SK-N-SH treated with all-trans-retinoic acid at 6 μM for 48 hours (cell line): ENCODE results near the gene EEFSEC.

ENCODE experiments used
- ATAC-seq: fragments of 200-7000 bp; cut with Tn5 transposase; 3 replicates; pipeline ENCODE4 v1.9.1; 2020; ENCODE audit warnings: mild to moderate bottlenecking, moderate library complexity
- BACH2 ChIP-seq: fragments of 250-450 bp; sonication (Bioruptor Pico); IDR thresholded peaks from 2 replicates; pipeline ENCODE4 v1.9.0; 2021; ENCODE audit warnings: mild to moderate bottlenecking, borderline replicate concordance
- CREB5 ChIP-seq: fragments of 250-450 bp; sonication (Bioruptor Pico); IDR thresholded peaks from 2 replicates; pipeline ENCODE4 v1.5.1; 2020; ENCODE audit warnings: low read depth, mild to moderate bottlenecking, moderate library complexity
- CSDC2 ChIP-seq: fragments of 250-450 bp; sonication (Bioruptor Pico); IDR thresholded peaks from 2 replicates; pipeline ENCODE4 v1.5.0; 2020; ENCODE audit warnings: mild to moderate bottlenecking, moderate library complexity
- ESRRG ChIP-seq: fragments of 250-450 bp; sonication (Bioruptor Pico); IDR thresholded peaks from 2 replicates; pipeline ENCODE4 v1.6.1; 2021; ENCODE audit warnings: mild to moderate bottlenecking
- GLIS3 ChIP-seq: fragments of 250-450 bp; sonication (Bioruptor Pico); IDR thresholded peaks from 2 replicates; pipeline ENCODE4 v1.5.0; 2020; ENCODE audit warnings: mild to moderate bottlenecking, moderate library complexity
- ISL1 ChIP-seq: fragments of 250-450 bp; sonication (Bioruptor Pico); IDR thresholded peaks from 2 replicates; pipeline ENCODE4 v2.1.2; 2022; ENCODE audit warnings: mild to moderate bottlenecking, moderate library complexity
- OSR1 ChIP-seq: fragments of 250-450 bp; sonication (Bioruptor Pico); IDR thresholded peaks from 2 replicates; pipeline ENCODE4 v1.8.0; 2022; ENCODE audit warnings: moderate library complexity, mild to moderate bottlenecking, inconsistent platforms
- POU6F1 ChIP-seq: fragments of 250-450 bp; sonication (Bioruptor Pico); IDR thresholded peaks from 2 replicates; pipeline ENCODE4 v1.8.0; 2021; ENCODE audit warnings: low read depth, mild to moderate bottlenecking, moderate library complexity, borderline replicate concordance
- PPARA ChIP-seq: fragments of 250-450 bp; sonication (Bioruptor Pico); IDR thresholded peaks from 2 replicates; pipeline ENCODE4 v1.5.0; 2020; ENCODE audit warnings: mild to moderate bottlenecking, borderline replicate concordance
- RARB ChIP-seq: fragments of 250-450 bp; sonication (Bioruptor Pico); IDR thresholded peaks from 2 replicates; pipeline ENCODE4 v1.8.0; 2021; ENCODE audit warnings: mild to moderate bottlenecking, moderate library complexity
- SNAI2 ChIP-seq: fragments of 250-450 bp; sonication (Bioruptor Pico); IDR thresholded peaks from 2 replicates; pipeline ENCODE4 v1.5.0; 2020; ENCODE audit warnings: mild to moderate bottlenecking, moderate library complexity
- TCF4 ChIP-seq: fragments of 250-450 bp; sonication (Bioruptor Pico); IDR thresholded peaks from 2 replicates; pipeline ENCODE4 v1.8.0; 2021; ENCODE audit warnings: mild to moderate bottlenecking, moderate library complexity, borderline replicate concordance
- TOX ChIP-seq: fragments of 250-450 bp; sonication (Bioruptor Pico); IDR thresholded peaks from 2 replicates; pipeline ENCODE4 v1.8.0; 2021; ENCODE audit warnings: mild to moderate bottlenecking, moderate library complexity, borderline replicate concordance
- ZC3H10 ChIP-seq: fragments of 250-450 bp; sonication (Bioruptor Pico); IDR thresholded peaks from 2 replicates; pipeline ENCODE4 v1.5.1; 2021; ENCODE audit warnings: mild to moderate bottlenecking, moderate library complexity
- ZFP3 ChIP-seq: fragments of 250-450 bp; sonication (Bioruptor Pico); IDR thresholded peaks from 2 replicates; pipeline ENCODE4 v1.5.0; 2020; ENCODE audit warnings: mild to moderate bottlenecking, moderate library complexity
- ZFP30 ChIP-seq: fragments of 450-650 bp; formaldehyde crosslinking; IDR thresholded peaks from 2 replicates; pipeline ENCODE4 v1.5.0; 2022; ENCODE audit warnings: mild to moderate bottlenecking, moderate library complexity
- ZNF565 ChIP-seq: fragments of 450-650 bp; formaldehyde crosslinking; conservative IDR thresholded peaks from 2 replicates; pipeline ENCODE4 v1.5.0; 2020; ENCODE audit warnings: low read depth, mild to moderate bottlenecking, moderate library complexity
- ZNF70 ChIP-seq: fragments of 450-650 bp; formaldehyde crosslinking; IDR thresholded peaks from 2 replicates; pipeline ENCODE4 v1.5.0; 2020; ENCODE audit warnings: mild to moderate bottlenecking, moderate library complexity
- ZNF8 ChIP-seq: fragments of 450-650 bp; formaldehyde crosslinking; IDR thresholded peaks from 2 replicates; pipeline ENCODE4 v1.5.0; 2020; ENCODE audit warnings: mild to moderate bottlenecking, moderate library complexity
- TF ChIP-seq, protein P1 (sequence below): fragments of 250-450 bp; sonication (Bioruptor Pico); IDR thresholded peaks from 2 replicates; pipeline ENCODE4 v1.5.0; 2020; ENCODE audit warnings: mild to moderate bottlenecking, moderate library complexity
- TF ChIP-seq, protein P2 (sequence below): fragments of 250-450 bp; sonication (Bioruptor Pico); IDR thresholded peaks from 2 replicates; pipeline ENCODE4 v1.5.1; 2021; ENCODE audit warnings: mild to moderate bottlenecking, moderate library complexity
- TF ChIP-seq, protein P3 (sequence below): fragments of 250-450 bp; sonication (Bioruptor Pico); IDR thresholded peaks from 2 replicates; pipeline ENCODE4 v1.8.0; 2020; ENCODE audit warnings: mild to moderate bottlenecking, moderate library complexity, borderline replicate concordance

Gene EEFSEC

GRCh38 chr3:128380719-128381118 lies 227.4 kb downstream of the EEFSEC start:
- TF ChIP-seq ISL1 (no peak), BACH2 (CRISPR knock-in tag) (no peak), SNAI2 (CRISPR knock-in tag) (no peak), CSDC2 (CRISPR knock-in tag) (no peak)
- ATAC-seq: no peak

- no peak for ATAC-seq
- no peak for TF ChIP-seq ZFP30 (CRISPR knock-in tag)
- TF ChIP-seq ZNF565 (CRISPR knock-in tag): no peak
- TF ChIP-seq POU6F1: no peak
- TF ChIP-seq, protein P1, sequence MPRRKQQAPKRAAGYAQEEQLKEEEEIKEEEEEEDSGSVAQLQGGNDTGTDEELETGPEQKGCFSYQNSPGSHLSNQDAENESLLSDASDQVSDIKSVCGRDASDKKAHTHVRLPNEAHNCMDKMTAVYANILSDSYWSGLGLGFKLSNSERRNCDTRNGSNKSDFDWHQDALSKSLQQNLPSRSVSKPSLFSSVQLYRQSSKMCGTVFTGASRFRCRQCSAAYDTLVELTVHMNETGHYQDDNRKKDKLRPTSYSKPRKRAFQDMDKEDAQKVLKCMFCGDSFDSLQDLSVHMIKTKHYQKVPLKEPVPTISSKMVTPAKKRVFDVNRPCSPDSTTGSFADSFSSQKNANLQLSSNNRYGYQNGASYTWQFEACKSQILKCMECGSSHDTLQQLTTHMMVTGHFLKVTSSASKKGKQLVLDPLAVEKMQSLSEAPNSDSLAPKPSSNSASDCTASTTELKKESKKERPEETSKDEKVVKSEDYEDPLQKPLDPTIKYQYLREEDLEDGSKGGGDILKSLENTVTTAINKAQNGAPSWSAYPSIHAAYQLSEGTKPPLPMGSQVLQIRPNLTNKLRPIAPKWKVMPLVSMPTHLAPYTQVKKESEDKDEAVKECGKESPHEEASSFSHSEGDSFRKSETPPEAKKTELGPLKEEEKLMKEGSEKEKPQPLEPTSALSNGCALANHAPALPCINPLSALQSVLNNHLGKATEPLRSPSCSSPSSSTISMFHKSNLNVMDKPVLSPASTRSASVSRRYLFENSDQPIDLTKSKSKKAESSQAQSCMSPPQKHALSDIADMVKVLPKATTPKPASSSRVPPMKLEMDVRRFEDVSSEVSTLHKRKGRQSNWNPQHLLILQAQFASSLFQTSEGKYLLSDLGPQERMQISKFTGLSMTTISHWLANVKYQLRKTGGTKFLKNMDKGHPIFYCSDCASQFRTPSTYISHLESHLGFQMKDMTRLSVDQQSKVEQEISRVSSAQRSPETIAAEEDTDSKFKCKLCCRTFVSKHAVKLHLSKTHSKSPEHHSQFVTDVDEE: no peak
- TF ChIP-seq ZNF70: no peak
- TF ChIP-seq, protein P2, sequence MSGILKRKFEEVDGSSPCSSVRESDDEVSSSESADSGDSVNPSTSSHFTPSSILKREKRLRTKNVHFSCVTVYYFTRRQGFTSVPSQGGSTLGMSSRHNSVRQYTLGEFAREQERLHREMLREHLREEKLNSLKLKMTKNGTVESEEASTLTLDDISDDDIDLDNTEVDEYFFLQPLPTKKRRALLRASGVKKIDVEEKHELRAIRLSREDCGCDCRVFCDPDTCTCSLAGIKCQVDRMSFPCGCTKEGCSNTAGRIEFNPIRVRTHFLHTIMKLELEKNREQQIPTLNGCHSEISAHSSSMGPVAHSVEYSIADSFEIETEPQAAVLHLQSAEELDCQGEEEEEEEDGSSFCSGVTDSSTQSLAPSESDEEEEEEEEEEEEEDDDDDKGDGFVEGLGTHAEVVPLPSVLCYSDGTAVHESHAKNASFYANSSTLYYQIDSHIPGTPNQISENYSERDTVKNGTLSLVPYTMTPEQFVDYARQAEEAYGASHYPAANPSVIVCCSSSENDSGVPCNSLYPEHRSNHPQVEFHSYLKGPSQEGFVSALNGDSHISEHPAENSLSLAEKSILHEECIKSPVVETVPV (CRISPR knock-in tag): no peak
- TF ChIP-seq CSDC2 (CRISPR knock-in tag): no peak
- no peak for TF ChIP-seq TCF4 (CRISPR knock-in tag)
- no peak for TF ChIP-seq OSR1
- no peak for TF ChIP-seq TOX (CRISPR knock-in tag)
- no peak for TF ChIP-seq RARB (CRISPR knock-in tag)
- no peak for TF ChIP-seq BACH2 (CRISPR knock-in tag)
- no peak for TF ChIP-seq ZC3H10
- TF ChIP-seq, protein P3, sequence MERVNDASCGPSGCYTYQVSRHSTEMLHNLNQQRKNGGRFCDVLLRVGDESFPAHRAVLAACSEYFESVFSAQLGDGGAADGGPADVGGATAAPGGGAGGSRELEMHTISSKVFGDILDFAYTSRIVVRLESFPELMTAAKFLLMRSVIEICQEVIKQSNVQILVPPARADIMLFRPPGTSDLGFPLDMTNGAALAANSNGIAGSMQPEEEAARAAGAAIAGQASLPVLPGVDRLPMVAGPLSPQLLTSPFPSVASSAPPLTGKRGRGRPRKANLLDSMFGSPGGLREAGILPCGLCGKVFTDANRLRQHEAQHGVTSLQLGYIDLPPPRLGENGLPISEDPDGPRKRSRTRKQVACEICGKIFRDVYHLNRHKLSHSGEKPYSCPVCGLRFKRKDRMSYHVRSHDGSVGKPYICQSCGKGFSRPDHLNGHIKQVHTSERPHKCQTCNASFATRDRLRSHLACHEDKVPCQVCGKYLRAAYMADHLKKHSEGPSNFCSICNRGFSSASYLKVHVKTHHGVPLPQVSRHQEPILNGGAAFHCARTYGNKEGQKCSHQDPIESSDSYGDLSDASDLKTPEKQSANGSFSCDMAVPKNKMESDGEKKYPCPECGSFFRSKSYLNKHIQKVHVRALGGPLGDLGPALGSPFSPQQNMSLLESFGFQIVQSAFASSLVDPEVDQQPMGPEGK (CRISPR knock-in tag): no peak
- no peak for TF ChIP-seq ZNF8 (CRISPR knock-in tag)
Observed at GRCh38 chr3:128381609-128382008, 228.3 kb downstream of the EEFSEC start.

DNA sequence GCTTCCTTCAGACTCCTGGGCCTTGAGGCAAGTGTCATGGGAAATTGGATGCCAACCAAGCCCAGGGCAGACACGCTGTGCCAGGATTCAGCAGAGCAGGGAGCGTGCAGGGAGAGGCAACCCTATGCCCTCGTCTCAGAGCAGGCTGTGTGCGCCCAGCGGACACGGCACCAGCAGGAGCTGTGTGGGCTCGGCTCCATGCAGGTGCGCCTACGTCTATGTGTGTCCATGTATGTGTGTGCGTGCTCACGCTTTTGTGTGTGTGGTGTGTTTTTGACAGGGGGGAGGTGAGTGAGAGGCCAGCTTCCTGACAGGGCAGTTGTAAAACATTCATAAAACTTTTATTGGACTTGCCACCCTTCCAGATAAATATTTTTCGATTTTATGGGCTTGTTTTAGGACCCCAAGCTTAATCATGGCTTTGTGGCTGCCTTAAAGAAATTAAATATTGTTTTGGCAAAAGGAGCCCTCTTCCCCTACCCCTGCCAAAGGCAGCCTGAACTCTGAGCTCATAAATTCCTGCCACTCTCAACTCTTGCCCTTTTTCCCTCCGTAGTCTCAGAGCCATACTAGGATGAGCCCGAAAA lies 229.0 kb downstream of the EEFSEC start:
- peak; percentile 4; the same call in 1 of the 3 replicates for ATAC-seq
- no peak for TF ChIP-seq TCF4 (CRISPR knock-in tag)
- no peak for TF ChIP-seq ZNF70
- no peak for TF ChIP-seq ISL1
- TF ChIP-seq CREB5 (CRISPR knock-in tag): no peak
- no peak for TF ChIP-seq CSDC2 (CRISPR knock-in tag)
- TF ChIP-seq ZFP3 (CRISPR knock-in tag): no peak
- no peak for TF ChIP-seq OSR1
- TF ChIP-seq SNAI2 (CRISPR knock-in tag): no peak
- TF ChIP-seq ZNF565 (CRISPR knock-in tag): no peak
- TF ChIP-seq GLIS3 (CRISPR knock-in tag): no peak
- no peak for TF ChIP-seq ESRRG (CRISPR knock-in tag)
- no peak for TF ChIP-seq ZFP30 (CRISPR knock-in tag)
- no peak for TF ChIP-seq ZNF8 (CRISPR knock-in tag)
- no peak for TF ChIP-seq PPARA (CRISPR knock-in tag)
